SK-N-SH (cell line): ENCODE results near the gene RXFP3.

Experiments used
- EZH2phosphoT487 ChIP-seq: fragments of 200-600 bp; sonication (generic); IDR thresholded peaks from 2 replicates; pipeline ENCODE4 v1.6.1; 2017; ENCODE audit warnings: low read depth, mixed run types, mild to moderate bottlenecking, antibody characterized with exemption, moderate library complexity, borderline replicate concordance
- FOXM1 ChIP-seq: IDR thresholded peaks from 2 replicates; pipeline ENCODE4 v1.4.0; 2012; ENCODE audit warnings: low read depth, mild to moderate bottlenecking
- RCOR1 ChIP-seq: fragments of 150-350 bp; IDR thresholded peaks from 2 replicates; pipeline ENCODE4 v1.6.1; 2017; ENCODE audit warnings: antibody characterized with exemption, low read length
- USF1 ChIP-seq: IDR thresholded peaks from 2 replicates; pipeline ENCODE4 v1.4.0; 2012; ENCODE audit warnings: low read depth, borderline replicate concordance
- TF ChIP-seq, protein P1 (sequence below): fragments of 200-600 bp; sonication (generic); IDR thresholded peaks from 2 replicates; pipeline ENCODE4 v1.6.1; 2017; ENCODE audit warnings: antibody characterized with exemption, mild to moderate bottlenecking, moderate library complexity
- TF ChIP-seq, protein P2 (sequence below): IDR thresholded peaks from 2 replicates; pipeline ENCODE4 v1.4.0; 2012; ENCODE audit warnings: low read depth, borderline replicate concordance

GRCh38 chr5:33937017-33937706 is 976 bp downstream of the RXFP3 start:
- TF ChIP-seq, protein P1, sequence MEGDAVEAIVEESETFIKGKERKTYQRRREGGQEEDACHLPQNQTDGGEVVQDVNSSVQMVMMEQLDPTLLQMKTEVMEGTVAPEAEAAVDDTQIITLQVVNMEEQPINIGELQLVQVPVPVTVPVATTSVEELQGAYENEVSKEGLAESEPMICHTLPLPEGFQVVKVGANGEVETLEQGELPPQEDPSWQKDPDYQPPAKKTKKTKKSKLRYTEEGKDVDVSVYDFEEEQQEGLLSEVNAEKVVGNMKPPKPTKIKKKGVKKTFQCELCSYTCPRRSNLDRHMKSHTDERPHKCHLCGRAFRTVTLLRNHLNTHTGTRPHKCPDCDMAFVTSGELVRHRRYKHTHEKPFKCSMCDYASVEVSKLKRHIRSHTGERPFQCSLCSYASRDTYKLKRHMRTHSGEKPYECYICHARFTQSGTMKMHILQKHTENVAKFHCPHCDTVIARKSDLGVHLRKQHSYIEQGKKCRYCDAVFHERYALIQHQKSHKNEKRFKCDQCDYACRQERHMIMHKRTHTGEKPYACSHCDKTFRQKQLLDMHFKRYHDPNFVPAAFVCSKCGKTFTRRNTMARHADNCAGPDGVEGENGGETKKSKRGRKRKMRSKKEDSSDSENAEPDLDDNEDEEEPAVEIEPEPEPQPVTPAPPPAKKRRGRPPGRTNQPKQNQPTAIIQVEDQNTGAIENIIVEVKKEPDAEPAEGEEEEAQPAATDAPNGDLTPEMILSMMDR: no peak
- TF ChIP-seq FOXM1 (no peak), RCOR1 (no peak), EZH2phosphoT487 (no peak), USF1 (no peak)
- TF ChIP-seq, protein P2, sequence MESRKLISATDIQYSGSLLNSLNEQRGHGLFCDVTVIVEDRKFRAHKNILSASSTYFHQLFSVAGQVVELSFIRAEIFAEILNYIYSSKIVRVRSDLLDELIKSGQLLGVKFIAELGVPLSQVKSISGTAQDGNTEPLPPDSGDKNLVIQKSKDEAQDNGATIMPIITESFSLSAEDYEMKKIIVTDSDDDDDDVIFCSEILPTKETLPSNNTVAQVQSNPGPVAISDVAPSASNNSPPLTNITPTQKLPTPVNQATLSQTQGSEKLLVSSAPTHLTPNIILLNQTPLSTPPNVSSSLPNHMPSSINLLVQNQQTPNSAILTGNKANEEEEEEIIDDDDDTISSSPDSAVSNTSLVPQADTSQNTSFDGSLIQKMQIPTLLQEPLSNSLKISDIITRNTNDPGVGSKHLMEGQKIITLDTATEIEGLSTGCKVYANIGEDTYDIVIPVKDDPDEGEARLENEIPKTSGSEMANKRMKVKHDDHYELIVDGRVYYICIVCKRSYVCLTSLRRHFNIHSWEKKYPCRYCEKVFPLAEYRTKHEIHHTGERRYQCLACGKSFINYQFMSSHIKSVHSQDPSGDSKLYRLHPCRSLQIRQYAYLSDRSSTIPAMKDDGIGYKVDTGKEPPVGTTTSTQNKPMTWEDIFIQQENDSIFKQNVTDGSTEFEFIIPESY: no peak
